ENCODE measurements around the gene KRT9.
"Not testable (repeated sequence)": the region's sequence is repeated elsewhere in the genome, so short reads cannot be mapped to it uniquely, and the experiment has no call there.

KRT9 gene

DNA sequence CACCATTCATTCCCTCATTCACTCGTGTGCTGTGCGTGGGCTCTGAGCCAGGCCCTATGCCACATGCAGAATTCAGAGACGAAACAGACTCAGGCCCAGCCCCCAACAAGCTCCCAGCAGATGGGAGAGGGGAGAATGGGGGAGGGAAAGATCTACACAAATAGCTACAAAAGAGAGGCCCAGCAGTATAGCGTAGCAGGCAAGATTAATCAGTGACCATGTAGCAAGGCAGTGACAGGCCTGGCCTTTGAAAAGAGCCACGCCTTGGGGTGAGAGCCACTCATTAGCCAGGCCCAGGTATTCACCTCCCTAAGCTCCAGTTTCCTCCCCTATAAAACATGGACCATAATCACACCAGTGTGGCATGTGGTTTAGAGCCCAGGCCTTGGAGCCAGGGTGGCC lies 27.4 kb downstream of the KRT9 start:
- in situ Hi-C loops (cut with MboI; ENCODE audit: low sequenced_read_pairs, unreplicated experiment) = loop anchor here (10.0 kb wide), 2 partner anchors 120 to 640 kb away; no protein-coding TSS in a partner anchor
- TF ChIP-seq, protein P1, sequence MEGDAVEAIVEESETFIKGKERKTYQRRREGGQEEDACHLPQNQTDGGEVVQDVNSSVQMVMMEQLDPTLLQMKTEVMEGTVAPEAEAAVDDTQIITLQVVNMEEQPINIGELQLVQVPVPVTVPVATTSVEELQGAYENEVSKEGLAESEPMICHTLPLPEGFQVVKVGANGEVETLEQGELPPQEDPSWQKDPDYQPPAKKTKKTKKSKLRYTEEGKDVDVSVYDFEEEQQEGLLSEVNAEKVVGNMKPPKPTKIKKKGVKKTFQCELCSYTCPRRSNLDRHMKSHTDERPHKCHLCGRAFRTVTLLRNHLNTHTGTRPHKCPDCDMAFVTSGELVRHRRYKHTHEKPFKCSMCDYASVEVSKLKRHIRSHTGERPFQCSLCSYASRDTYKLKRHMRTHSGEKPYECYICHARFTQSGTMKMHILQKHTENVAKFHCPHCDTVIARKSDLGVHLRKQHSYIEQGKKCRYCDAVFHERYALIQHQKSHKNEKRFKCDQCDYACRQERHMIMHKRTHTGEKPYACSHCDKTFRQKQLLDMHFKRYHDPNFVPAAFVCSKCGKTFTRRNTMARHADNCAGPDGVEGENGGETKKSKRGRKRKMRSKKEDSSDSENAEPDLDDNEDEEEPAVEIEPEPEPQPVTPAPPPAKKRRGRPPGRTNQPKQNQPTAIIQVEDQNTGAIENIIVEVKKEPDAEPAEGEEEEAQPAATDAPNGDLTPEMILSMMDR (IDR thresholded peaks at IDR 0.05; ENCODE audit: borderline replicate concordance, control extremely low read depth, extremely low read depth, insufficient read depth, missing control alignments) = no peak
- no peak for DNase-seq (ENCODE audit: low spot score)

- not testable (repeated sequence) for DNase-seq (ENCODE audit: low spot score)
- in situ Hi-C loops (cut with MboI; ENCODE audit: low sequenced_read_pairs, unreplicated experiment) = loop anchor here (10.0 kb wide), 2 partner anchors 122 to 638 kb away; no protein-coding TSS in a partner anchor
Measured at GRCh38 chr17:41542786-41543185, 29.1 kb downstream of the KRT9 start.

- DNase-seq (ENCODE audit: low spot score) = no peak
- in situ Hi-C loops (cut with MboI; ENCODE audit: low sequenced_read_pairs, unreplicated experiment) = loop anchor here (10.0 kb wide), 2 partner anchors 122 to 638 kb away; no protein-coding TSS in a partner anchor
- TF ChIP-seq, protein P1 (IDR thresholded peaks at IDR 0.05; ENCODE audit: borderline replicate concordance, control extremely low read depth, extremely low read depth, insufficient read depth, missing control alignments) = no peak
Measured at GRCh38 chr17:41542357-41542756, 29.5 kb downstream of the KRT9 start.

DNA sequence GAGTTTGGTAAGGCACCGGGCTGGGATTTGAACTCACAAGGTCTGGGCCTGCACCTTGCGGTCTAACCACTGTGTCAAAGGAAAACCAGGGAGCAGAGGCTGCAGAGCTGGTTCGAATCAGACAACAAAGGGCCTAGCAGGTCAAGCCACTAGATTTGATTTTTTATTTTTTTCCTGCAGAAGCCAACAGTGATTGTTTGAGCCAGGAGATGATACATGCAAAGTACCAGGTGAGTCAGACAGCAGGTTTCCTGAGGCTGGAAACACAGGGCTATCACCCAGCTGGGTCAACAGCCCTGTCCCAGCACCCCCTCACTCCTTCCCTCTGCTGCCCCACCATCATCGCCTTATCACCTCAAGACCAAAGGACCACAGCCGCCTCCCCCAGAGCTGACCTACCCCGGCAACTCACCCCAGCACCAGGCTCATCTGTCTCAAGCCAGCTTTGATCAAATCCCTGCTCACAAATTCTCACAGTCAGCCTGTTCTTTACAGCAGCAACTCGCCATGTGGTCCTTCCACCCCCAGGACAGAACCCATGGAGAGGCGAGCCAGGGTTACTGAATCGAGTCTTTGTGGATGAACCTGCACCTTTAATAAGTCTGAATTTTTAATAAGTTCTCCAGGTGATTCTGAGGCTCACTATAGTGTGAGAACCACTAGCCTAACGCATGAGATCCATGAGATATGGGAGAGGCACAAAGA lies 30.8 kb downstream of the KRT9 start:
- TF ChIP-seq, protein P1 (IDR thresholded peaks at IDR 0.05; ENCODE audit: borderline replicate concordance, control extremely low read depth, extremely low read depth, insufficient read depth, missing control alignments) = no peak
- in situ Hi-C loops (cut with MboI; ENCODE audit: low sequenced_read_pairs, unreplicated experiment) = loop anchor here (10.0 kb wide), 2 partner anchors 124 to 636 kb away; no protein-coding TSS in a partner anchor
- DNase-seq (ENCODE audit: low spot score) = no peak

- TF ChIP-seq, protein P1 (IDR thresholded peaks at IDR 0.05; ENCODE audit: borderline replicate concordance, control extremely low read depth, extremely low read depth, insufficient read depth, missing control alignments) = no peak
- in situ Hi-C loops (cut with MboI; ENCODE audit: low sequenced_read_pairs, unreplicated experiment) = loop anchor here (10.0 kb wide), 3 partner anchors 65 to 635 kb away; no protein-coding TSS in a partner anchor
- DNase-seq (ENCODE audit: low spot score) = no peak
Measured at GRCh38 chr17:41539979-41540701, 31.7 kb downstream of the KRT9 start.

- TF ChIP-seq, protein P1 (IDR thresholded peaks at IDR 0.05; ENCODE audit: borderline replicate concordance, control extremely low read depth, extremely low read depth, insufficient read depth, missing control alignments) = no peak
- no peak for DNase-seq (ENCODE audit: low spot score)
- in situ Hi-C loops (cut with MboI; ENCODE audit: low sequenced_read_pairs, unreplicated experiment) = loop anchor here (10.0 kb wide), 1 partner anchor 64 kb away; no protein-coding TSS in a partner anchor
Measured at GRCh38 chr17:41539071-41539492, 32.8 kb downstream of the KRT9 start.

All from GM13976 (cell line).